Cardiac fibroblast (primary cell): ENCODE results near the gene CYB561D2.

Source experiments
- DNase-seq, 2 donors: peaks; one replicate each; pipeline versions ENCODE4 v3.0.0 to v3.0.0-alpha.2; 2010; ENCODE audit warnings: low read depth in 2 of 2
- H3K4me3 ChIP-seq, 2 donors: replicated peaks in 1 of 2; 1 replicate in 1 of 2; 2 replicates in 1 of 2; pipeline ENCODE4 v1.5.1; 2011; ENCODE audit warnings: low read depth in 2 of 2, low read length in 2 of 2, mild to moderate bottlenecking in 2 of 2, moderate library complexity in 1 of 2
- CTCF ChIP-seq: IDR thresholded peaks from one replicate; pipeline ENCODE4 v1.5.1; 2011; ENCODE audit warnings: low read depth, mild to moderate bottlenecking, low read length, inconsistent platforms

The CYB561D2 gene

GRCh38 chr3:50327943-50328691 lies 22.5 kb upstream of the CYB561D2 start, which contains the start of gene TUSC2:
TSS of gene TUSC2 (minus strand) at chr3:50328223. CDS start at chr3:50328099, 124 bp downstream.
- no peak for TF ChIP-seq CTCF
- H3K4me3 ChIP-seq, result peak within 1 kb of the TSS; percentile 91 to 92
- peak; percentile 97 for DNase-seq

DNA sequence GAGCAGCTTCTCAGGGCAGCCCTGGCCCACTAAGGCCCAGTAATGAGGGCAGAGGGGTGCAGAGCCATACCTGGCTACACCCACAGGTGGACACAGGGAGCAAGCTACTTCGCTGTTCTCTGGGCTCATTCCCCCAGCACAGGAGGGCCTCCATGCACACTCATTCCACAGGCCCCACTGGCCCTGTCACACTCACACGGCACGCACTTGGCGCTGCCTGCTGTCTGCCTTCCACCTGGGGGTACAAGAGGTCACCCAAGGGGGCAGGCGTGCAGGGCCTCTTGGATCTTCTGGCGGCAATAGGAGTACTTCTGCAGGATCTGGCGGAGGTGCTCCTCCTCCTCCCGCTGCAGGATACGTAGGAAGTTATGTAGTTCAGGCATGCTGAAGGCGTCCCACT lies 20.3 kb upstream of the CYB561D2 start:
- TF ChIP-seq CTCF, result no peak
- no peak overlapping the region for H3K4me3 ChIP-seq
- DNase-seq, result no peak

DNA sequence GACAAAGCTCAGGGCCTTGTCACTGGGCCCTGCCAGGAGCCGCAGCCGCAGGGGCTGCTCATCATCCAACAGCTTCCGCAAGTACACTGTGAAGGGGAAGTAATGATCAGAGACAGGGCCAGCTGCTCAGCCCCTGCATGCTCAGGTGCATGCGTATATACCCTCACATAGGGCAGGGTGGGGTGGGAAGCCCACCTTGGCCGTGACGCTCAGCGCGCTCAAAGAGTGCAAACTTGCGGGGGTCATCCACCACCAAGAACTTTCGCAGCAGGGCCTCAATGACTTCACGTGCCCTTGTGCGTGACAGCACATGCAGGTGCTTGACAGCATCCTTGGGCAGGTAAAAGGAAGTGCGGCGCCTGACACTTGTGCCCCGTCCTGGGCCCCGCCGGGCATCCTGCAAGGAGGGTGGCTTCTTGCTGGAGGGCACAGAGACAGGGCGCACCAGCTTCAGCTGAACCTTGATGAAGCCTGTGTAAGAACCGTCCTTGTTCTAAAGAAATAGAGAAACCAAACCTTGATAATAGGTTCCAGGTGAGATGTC lies 19.2 kb upstream of the CYB561D2 start:
- no peak overlapping the region for H3K4me3 ChIP-seq
- DNase-seq, result no peak
- no peak for TF ChIP-seq CTCF

DNA sequence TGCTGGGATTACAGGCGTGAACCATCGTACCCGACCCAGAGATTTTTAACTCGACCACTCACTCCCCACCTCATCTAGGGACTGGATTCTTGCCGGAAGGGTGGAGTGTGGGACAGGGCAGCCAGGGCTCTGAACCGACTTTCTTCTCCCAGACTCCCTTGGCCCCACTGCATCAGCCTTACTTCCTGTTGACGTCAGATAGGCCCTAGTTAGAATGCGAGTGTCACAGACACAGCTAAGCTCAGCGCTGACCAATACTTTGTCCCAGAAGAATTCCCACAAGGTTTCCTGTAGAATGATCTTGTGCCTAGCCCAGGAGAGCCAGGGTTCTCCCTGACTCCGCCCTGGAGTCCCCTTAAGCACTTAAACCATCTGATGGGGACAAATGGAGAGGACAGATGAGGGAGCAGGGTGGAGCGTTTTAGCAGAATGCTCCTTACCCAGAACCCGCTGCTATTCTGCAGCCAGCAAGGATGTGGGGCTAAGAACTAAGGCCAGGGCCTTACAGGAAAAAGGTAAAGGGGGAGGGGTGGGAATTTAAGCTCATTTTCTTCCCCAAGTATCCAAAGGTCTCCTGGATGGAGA lies 16.8 kb upstream of the CYB561D2 start:
- no peak for TF ChIP-seq CTCF
- DNase-seq, result peak; percentile 93 to 95
- peak overlapping the region in 1 of 2 donors; percentile 21 for H3K4me3 ChIP-seq

- H3K4me3 ChIP-seq, result peak overlapping the region in 1 of 2 donors; percentile 13
- TF ChIP-seq CTCF, result no peak
- no peak for DNase-seq
These were observed 16.2 kb upstream of the CYB561D2 start for GRCh38 chr3:50334339-50335075.

DNA sequence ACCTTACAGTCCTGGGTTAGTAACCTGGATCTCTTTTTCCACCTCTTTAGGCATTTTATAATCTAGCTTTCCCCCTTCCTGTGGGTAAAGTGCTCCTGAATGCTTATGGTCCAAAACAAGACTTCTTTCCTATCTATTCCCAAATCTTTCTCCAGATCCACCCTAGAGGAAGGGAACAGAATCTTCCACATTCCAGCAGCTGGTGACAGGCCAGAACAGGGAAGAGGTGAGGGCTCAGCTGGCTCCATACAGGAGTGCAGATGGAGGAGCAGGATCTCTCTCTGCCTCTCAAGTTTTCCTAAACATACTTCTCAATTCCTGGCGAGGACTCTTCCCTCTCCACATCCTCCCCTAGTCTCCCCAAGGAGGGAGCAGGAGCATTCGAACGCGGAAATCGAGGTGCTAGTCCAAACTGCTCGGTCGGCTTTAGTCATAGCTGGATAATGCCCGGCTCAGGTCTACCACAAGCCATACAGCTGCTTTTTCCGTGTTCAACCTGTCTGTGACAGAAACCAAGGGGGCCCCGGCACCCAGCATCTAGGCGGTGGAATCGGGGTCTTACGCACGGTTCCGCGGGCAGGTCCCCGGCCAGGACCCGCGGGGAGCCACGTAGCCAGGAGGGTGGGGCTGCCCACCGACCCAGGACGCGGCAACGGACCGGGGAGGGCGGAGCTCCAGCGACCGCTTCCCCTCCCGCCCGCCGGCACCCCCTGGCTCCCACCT lies 14.0 kb upstream of the CYB561D2 start:
- no peak for TF ChIP-seq CTCF
- peak; percentile 39 to 49 for DNase-seq
- peak overlapping the region; percentile 85 to 89 for H3K4me3 ChIP-seq
